HCT116 (cell line): ENCODE data around the gene ITIH1. TPM values are rescaled to one million over a fixed set of nuclear protein-coding genes. Genes with fewer than 3 reads are reported as not detected.

ENCODE experiments used
- ATAC-seq: fragments of 200-7000 bp; cut with Tn5 transposase; 2 replicates; pipeline ENCODE4 v1.9.1; 2020; ENCODE audit warnings: mild to moderate bottlenecking, moderate library complexity
- BruUV-seq: library from RNA; stranded (reverse); fragments of 400-500 nt; replicated peaks from 2 replicates; lab custom pipeline; 2021; lab: Mats Ljungman, UMichigan
- CTCF ChIA-PET: fragments of 300-600 bp; sonication (Branson Sonifier 250); formaldehyde crosslinking; loops from one replicate; lab custom pipeline; 2021; ENCODE audit warnings: antibody characterized with exemption; lab: Charles Lee
- POLR2A ChIA-PET: fragments of 300-600, 350-600 bp; sonication (Branson Sonifier 250); formaldehyde crosslinking; loops from one replicate; lab custom pipeline; 2021; ENCODE audit warnings: antibody characterized with exemption; lab: Charles Lee
- RAD21 ChIA-PET, 2 experiments: fragments of 300-600 bp; sonication (Branson Sonifier 250); formaldehyde crosslinking; loops; one replicate each; lab custom pipeline; 2023; ENCODE audit warnings: low total read pairs in 2 of 2; ENCODE audit not compliant: uncharacterized antibody in 2 of 2, unreplicated experiment in 2 of 2, low non-redundant PET in 1 of 2; lab: Charles Lee
- DNase-seq: peaks from one replicate; pipeline ENCODE4 v3.0.0-alpha.2; 2010; ENCODE audit warnings: low read depth, low spot score
- H2AFZ ChIP-seq: fragments of 200-600 bp; shearing (Covaris generic), sonication (generic); 2 replicates; pipeline ENCODE4 v1.6.1; 2017; ENCODE audit warnings: low read depth, mixed run types, mixed read lengths, antibody characterized with exemption, low read length; ENCODE audit not compliant: poor library complexity, severe bottlenecking
- H3K27ac ChIP-seq: 2 replicates; pipeline ENCODE4 v1.5.1; 2012; ENCODE audit warnings: low read depth, low read length
- H3K27me3 ChIP-seq: fragments of 200-600 bp; sonication (generic); 2 replicates; pipeline ENCODE4 v1.6.1; 2016; ENCODE audit warnings: mixed run types, low read length, mixed read lengths; ENCODE audit not compliant: insufficient read depth
- H3K36me3 ChIP-seq, 2 experiments: fragments of 200-500 bp in 1 of 2; fragments of 200-600 bp in 1 of 2; sonication (Bioruptor generic) in 1 of 2; sonication (generic) in 1 of 2; 2 replicates each; pipeline versions ENCODE4 v1.5.1 to v1.6.1; 2014 to 2016; ENCODE audit warnings: low read length in 2 of 2, inconsistent platforms in 1 of 2, mixed read lengths in 1 of 2, mixed run types in 1 of 2; ENCODE audit not compliant: insufficient read depth in 2 of 2, control insufficient read depth in 1 of 2
- H3K4me1 ChIP-seq, 2 experiments: fragments of 200-600 bp in 1 of 2; sonication (generic) in 1 of 2; 2 replicates each; pipeline versions ENCODE4 v1.5.1 to v1.6.1; 2012 to 2017; ENCODE audit warnings: low read length in 2 of 2, inconsistent platforms in 1 of 2, mild to moderate bottlenecking in 1 of 2, mixed read lengths in 1 of 2, mixed run types in 1 of 2, moderate library complexity in 1 of 2; ENCODE audit not compliant: insufficient read depth in 2 of 2, control insufficient read depth in 1 of 2
- H3K4me2 ChIP-seq: fragments of 200-600 bp; sonication (generic); 2 replicates; pipeline ENCODE4 v1.6.1; 2017; ENCODE audit warnings: mixed run types, low read length, mixed read lengths
- H3K4me3 ChIP-seq, 2 experiments: fragments of 200-600 bp in 1 of 2; sonication (generic) in 1 of 2; replicated peaks in 1 of 2; 2 replicates each; pipeline ENCODE4 v1.5.1; 2011 to 2016; ENCODE audit warnings: low read length in 2 of 2, control low read depth in 1 of 2, low read depth in 1 of 2, mild to moderate bottlenecking in 1 of 2, mixed read lengths in 1 of 2, mixed run types in 1 of 2
- H3K79me2 ChIP-seq: fragments of 200-600 bp; sonication (generic); 2 replicates; pipeline ENCODE4 v1.6.1; 2017; ENCODE audit warnings: mild to moderate bottlenecking, mixed run types, low read length, moderate library complexity, mixed read lengths; ENCODE audit not compliant: insufficient read depth
- H3K9ac ChIP-seq: fragments of 200-600 bp; sonication (generic); 2 replicates; pipeline ENCODE4 v1.6.1; 2016; ENCODE audit warnings: low read length, mixed read lengths
- H3K9me2 ChIP-seq: fragments of 200-600 bp; sonication (generic), shearing (Covaris generic); 2 replicates; pipeline ENCODE4 v1.6.1; 2017; ENCODE audit warnings: mixed run types, mild to moderate bottlenecking, moderate library complexity; ENCODE audit not compliant: insufficient read depth
- H3K9me3 ChIP-seq, 2 experiments: fragments of 200-500 bp in 1 of 2; fragments of 200-600 bp in 1 of 2; sonication (Bioruptor generic) in 1 of 2; sonication (generic) in 1 of 2; 2 replicates each; pipeline ENCODE4 v1.6.1; 2014 to 2017; ENCODE audit warnings: low read length in 2 of 2, mixed read lengths in 2 of 2, inconsistent platforms in 1 of 2, low read depth in 1 of 2, mild to moderate bottlenecking in 1 of 2, mixed run types in 1 of 2, moderate library complexity in 1 of 2; ENCODE audit not compliant: control insufficient read depth in 1 of 2, insufficient read depth in 1 of 2
- H4K20me1 ChIP-seq: fragments of 200-600 bp; sonication (generic), shearing (Covaris generic); 2 replicates; pipeline ENCODE4 v1.6.1; 2017; ENCODE audit warnings: mixed run types, mild to moderate bottlenecking, moderate library complexity; ENCODE audit not compliant: insufficient read depth
- ATF3 ChIP-seq: IDR thresholded peaks from 2 replicates; pipeline ENCODE4 v1.6.1; 2012
- CBX3 ChIP-seq: IDR thresholded peaks from 2 replicates; pipeline ENCODE4 v1.6.1; 2012; ENCODE audit warnings: low read depth
- CEBPB ChIP-seq: IDR thresholded peaks from 2 replicates; pipeline ENCODE4 v1.6.1; 2012; ENCODE audit warnings: low read depth
- CTCF ChIP-seq, 3 experiments: fragments of 200-600 bp in 1 of 3; sonication (generic) in 1 of 3; IDR thresholded peaks in 2 of 3; conservative IDR thresholded peaks in 1 of 3; 2 replicates each; pipeline ENCODE4 v1.5.1; 2012 to 2017; ENCODE audit warnings: low read depth in 2 of 3, low read length in 2 of 3, antibody characterized with exemption in 1 of 3, borderline replicate concordance in 1 of 3, control low read depth in 1 of 3, mild to moderate bottlenecking in 1 of 3, mixed read lengths in 1 of 3, mixed run types in 1 of 3, moderate library complexity in 1 of 3; ENCODE audit not compliant: insufficient read depth in 1 of 3
- EGR1 ChIP-seq: IDR thresholded peaks from 2 replicates; pipeline ENCODE4 v1.6.1; 2012; ENCODE audit warnings: low read depth
- EZH2 ChIP-seq: fragments of 200-600 bp; sonication (generic); IDR thresholded peaks from 2 replicates; pipeline ENCODE4 v1.6.1; 2017; ENCODE audit warnings: antibody characterized with exemption, mixed run types
- FOSL1 ChIP-seq: IDR thresholded peaks from 2 replicates; pipeline ENCODE4 v1.6.1; 2012; ENCODE audit warnings: low read depth
- POLR2A ChIP-seq: IDR thresholded peaks from 2 replicates; pipeline ENCODE4 v1.7.0; 2011; ENCODE audit warnings: borderline replicate concordance; ENCODE audit not compliant: insufficient read depth, insufficient read length; ENCODE audit errors: extremely low read depth
- RAD21 ChIP-seq: IDR thresholded peaks from 2 replicates; pipeline ENCODE4 v1.6.1; 2012; ENCODE audit warnings: low read depth, mild to moderate bottlenecking
- SP1 ChIP-seq: IDR thresholded peaks from 2 replicates; pipeline ENCODE4 v1.6.1; 2012; ENCODE audit warnings: low read depth
- TCF7L2 ChIP-seq: IDR thresholded peaks from 2 replicates; pipeline ENCODE4 v1.7.0; 2011; ENCODE audit warnings: borderline replicate concordance, inconsistent platforms; ENCODE audit not compliant: insufficient read depth, insufficient read length; ENCODE audit errors: extremely low read depth
- YY1 ChIP-seq: IDR thresholded peaks from 2 replicates; pipeline ENCODE4 v1.6.1; 2011; ENCODE audit warnings: low read length, low read depth, moderate library complexity, mild to moderate bottlenecking; ENCODE audit not compliant: insufficient replicate concordance; ENCODE audit errors: extremely low read depth
- ZBTB33 ChIP-seq: IDR thresholded peaks from 2 replicates; pipeline ENCODE4 v1.6.1; 2011; ENCODE audit warnings: mild to moderate bottlenecking, low read length, moderate library complexity; ENCODE audit not compliant: insufficient replicate concordance; ENCODE audit errors: extremely low read depth
- ZFX ChIP-seq: fragments of 450-650 bp; IDR thresholded peaks from 2 replicates; pipeline ENCODE4 v1.6.1; 2017
- intact Hi-C: fragments of 100-400 bp; cut with micrococcal nuclease; formaldehyde crosslinking; loops from 2 replicates; pipeline ENCODE4 v1.10.0; 2022
- total RNA-seq: library from RNA; stranded (reverse); gene quantifications from one replicate; pipeline ENCODE4 v1.2.1, GENCODE V29; 2021; ENCODE audit not compliant: unreplicated experiment

ITIH1 gene
- total RNA-seq, 1 experiment from 2014 or later = 0.37 TPM

GRCh38 chr3:52790741-52791140 lies 13.3 kb downstream of the ITIH1 start:
- ChIA-PET RAD21 (no interaction called here), POLR2A (no interaction called here), CTCF (interaction anchor here (1.7 kb wide), 1 partner anchor 8 kb away, joined by 4 read pairs; no protein-coding TSS in a partner anchor)
- no peak overlapping the region for H2AFZ ChIP-seq
- intact Hi-C loops = no loop called here
- H3K9ac ChIP-seq = no peak overlapping the region
- ATAC-seq (no peak), DNase-seq (no peak)
- H3K4me2 ChIP-seq = no peak overlapping the region
- no peaks in the 10 kb centered on the region for H3K9me3 ChIP-seq
- no peaks in the 10 kb centered on the region for H4K20me1 ChIP-seq
- H3K9me2 ChIP-seq = no peaks in the 10 kb centered on the region
- H3K4me3 ChIP-seq = no peak overlapping the region
- H3K4me1 ChIP-seq = no peaks in the 10 kb centered on the region
- H3K27ac ChIP-seq = no peak overlapping the region
- no TSS peak for BruUV-seq
- no peaks in the 10 kb centered on the region for H3K27me3 ChIP-seq
- TF ChIP-seq FOSL1 (no peak), YY1 (no peak)
- no peaks in the 10 kb centered on the region for H3K79me2 ChIP-seq
- H3K36me3 ChIP-seq = no peaks in the 10 kb centered on the region

GRCh38 chr3:52791366-52791765 lies 14.0 kb downstream of the ITIH1 start:
- DNase-seq = no peak
- no peak for ATAC-seq
- ChIA-PET POLR2A (no interaction called here), RAD21 (interaction anchor here in 1 of 2 experiments (0.6 kb wide), 1 partner anchor 66 kb away, joined by 4 read pairs; no protein-coding TSS in a partner anchor), CTCF (no interaction called here)
- intact Hi-C loops = no loop called here
- Histone ChIP-seq H3K4me2 (no peak overlapping the region), H3K9ac (no peak overlapping the region), H3K27ac (no peak overlapping the region), H3K36me3 (no peaks in the 10 kb centered on the region), H4K20me1 (no peaks in the 10 kb centered on the region), H3K9me3 (no peaks in the 10 kb centered on the region), H2AFZ (no peak overlapping the region), H3K27me3 (no peaks in the 10 kb centered on the region), H3K79me2 (no peaks in the 10 kb centered on the region), H3K4me3 (no peak overlapping the region), H3K4me1 (no peaks in the 10 kb centered on the region), H3K9me2 (no peaks in the 10 kb centered on the region)
- no TSS peak for BruUV-seq
- TF ChIP-seq SP1 (no peak), CTCF (IDR thresholded peaks at IDR 0.05 in 2 of 3, conservative IDR thresholded peaks at IDR 0.05 in 1 of 3; ENCODE audit: borderline replicate concordance in 1 of 3, insufficient read depth in 1 of 3, low read depth in 2 of 3, low read length in 2 of 3) (no peak), CEBPB (no peak), RAD21 (no peak), POLR2A (no peak), TCF7L2 (no peak), ATF3 (no peak), YY1 (no peak), EGR1 (no peak), FOSL1 (no peak), ZBTB33 (no peak), CBX3 (no peak), EZH2 (no peak), ZFX (no peak)
